GM12801 (cell line): ENCODE results near the gene NSMCE4A.

Experiments
- TF ChIP-seq, protein P1 (sequence below): IDR thresholded peaks from one replicate; pipeline ENCODE4 v1.5.1; 2011; ENCODE audit warnings: control low read depth; ENCODE audit not compliant: insufficient read length; ENCODE audit errors: extremely low read depth

Gene NSMCE4A

GRCh38 chr10:121981346-121981745 lies 6.3 kb upstream of the NSMCE4A start:
- TF ChIP-seq, protein P1, sequence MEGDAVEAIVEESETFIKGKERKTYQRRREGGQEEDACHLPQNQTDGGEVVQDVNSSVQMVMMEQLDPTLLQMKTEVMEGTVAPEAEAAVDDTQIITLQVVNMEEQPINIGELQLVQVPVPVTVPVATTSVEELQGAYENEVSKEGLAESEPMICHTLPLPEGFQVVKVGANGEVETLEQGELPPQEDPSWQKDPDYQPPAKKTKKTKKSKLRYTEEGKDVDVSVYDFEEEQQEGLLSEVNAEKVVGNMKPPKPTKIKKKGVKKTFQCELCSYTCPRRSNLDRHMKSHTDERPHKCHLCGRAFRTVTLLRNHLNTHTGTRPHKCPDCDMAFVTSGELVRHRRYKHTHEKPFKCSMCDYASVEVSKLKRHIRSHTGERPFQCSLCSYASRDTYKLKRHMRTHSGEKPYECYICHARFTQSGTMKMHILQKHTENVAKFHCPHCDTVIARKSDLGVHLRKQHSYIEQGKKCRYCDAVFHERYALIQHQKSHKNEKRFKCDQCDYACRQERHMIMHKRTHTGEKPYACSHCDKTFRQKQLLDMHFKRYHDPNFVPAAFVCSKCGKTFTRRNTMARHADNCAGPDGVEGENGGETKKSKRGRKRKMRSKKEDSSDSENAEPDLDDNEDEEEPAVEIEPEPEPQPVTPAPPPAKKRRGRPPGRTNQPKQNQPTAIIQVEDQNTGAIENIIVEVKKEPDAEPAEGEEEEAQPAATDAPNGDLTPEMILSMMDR, result no peak

- TF ChIP-seq, protein P1, result no peak
These were observed 3.5 kb upstream of the NSMCE4A start for GRCh38 chr10:121978511-121978910.

- TF ChIP-seq, protein P1, result no peak
These were observed 1.6 kb upstream of the NSMCE4A start for GRCh38 chr10:121976607-121977006.

GRCh38 chr10:121975295-121976086 lies 474 bp upstream of the NSMCE4A start:
- TF ChIP-seq, protein P1, result no peak

DNA sequence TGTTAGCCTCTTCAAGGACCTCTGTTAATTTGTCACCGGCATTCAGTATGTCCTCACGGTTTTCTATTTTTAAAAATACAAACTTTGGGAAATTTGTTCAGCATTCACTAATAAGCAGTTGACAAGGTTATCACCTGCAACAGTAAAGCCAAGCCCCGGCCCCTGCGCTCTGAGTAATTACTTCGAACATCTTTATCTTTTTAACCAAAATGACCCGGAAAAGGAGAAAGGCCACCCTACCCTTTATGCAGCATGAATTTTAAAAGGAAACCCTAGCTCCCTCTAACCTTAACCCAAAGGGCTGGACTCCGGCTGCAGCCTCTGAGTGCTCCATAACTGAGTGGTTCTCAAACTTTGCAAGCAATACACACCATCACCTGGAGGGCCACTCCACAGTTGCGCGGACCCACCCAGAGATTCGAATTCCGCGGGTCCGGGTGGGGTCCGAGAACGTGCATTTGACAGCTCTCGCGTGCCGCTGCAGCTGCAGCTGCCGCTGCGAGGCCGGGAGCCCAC lies 940 bp downstream of the NSMCE4A start:
- TF ChIP-seq, protein P1, result no peak

DNA sequence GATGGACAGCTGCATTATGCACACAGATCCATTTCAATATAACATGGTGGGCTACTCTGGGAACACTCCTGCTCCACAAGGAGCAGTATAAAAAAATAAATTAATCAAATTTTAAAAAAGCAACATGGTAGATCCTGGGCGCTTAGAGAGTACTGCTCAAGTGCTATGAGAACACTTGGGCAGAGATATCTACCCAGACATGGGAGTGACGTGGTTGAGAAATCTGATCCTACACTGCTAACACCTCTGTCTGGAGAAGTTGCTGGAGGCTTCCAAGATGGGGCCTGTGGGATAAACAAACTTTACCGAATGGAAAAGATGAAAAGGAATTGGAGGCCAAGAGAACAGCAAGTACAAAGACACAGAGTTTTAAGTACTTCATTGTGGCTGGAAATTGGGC lies 9.0 kb downstream of the NSMCE4A start:
- TF ChIP-seq, protein P1, result no peak

DNA sequence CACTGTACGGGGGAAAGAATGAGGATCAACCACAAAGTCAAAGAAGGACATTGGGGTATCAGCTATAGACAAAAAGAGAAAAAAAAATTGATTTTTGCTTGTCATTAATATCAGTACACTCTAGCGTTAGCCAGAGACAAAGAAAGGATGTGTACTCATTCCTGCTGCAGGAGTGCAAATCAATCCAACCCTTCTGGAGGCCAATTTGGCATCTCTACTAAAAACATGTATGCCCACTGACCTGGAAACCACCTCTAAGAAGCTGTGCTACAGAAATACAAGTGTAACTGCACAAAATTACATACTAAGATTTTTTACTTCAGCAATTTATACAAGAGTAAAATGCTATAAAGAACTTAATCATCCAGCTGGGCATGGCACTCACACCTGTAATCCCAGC lies 13.6 kb downstream of the NSMCE4A start:
- TF ChIP-seq, protein P1, result no peak
